ENCODE measurements around the gene MORN3.
"Not testable (repeated sequence)": the region's sequence is repeated elsewhere in the genome, so short reads cannot be mapped to it uniquely, and the experiment has no call there.

Gene MORN3

GRCh38 chr12:121669521-121669900, at the start of gene MORN3:
MORN3 (minus strand) TSS chr12:121669654; CDS start chr12:121669483, 171 bp downstream.
- DNase-seq = no peak

- peak; percentile 74 for DNase-seq
Observed at GRCh38 chr12:121718653-121719239, 49.3 kb upstream of the MORN3 start.

- no peak for DNase-seq
Observed at GRCh38 chr12:121717041-121717699, 47.7 kb upstream of the MORN3 start.

- no peak for DNase-seq
Observed at GRCh38 chr12:121715862-121716435, 46.5 kb upstream of the MORN3 start.

- DNase-seq = not testable (repeated sequence)
Observed at GRCh38 chr12:121715055-121715454, 45.6 kb upstream of the MORN3 start.

GRCh38 chr12:121713793-121714192, 44.3 kb upstream of the MORN3 start:
- DNase-seq = no peak

GRCh38 chr12:121713257-121713777, 43.9 kb upstream of the MORN3 start:
- DNase-seq = no peak

- DNase-seq = no peak
Observed at GRCh38 chr12:121712461-121713256, 43.2 kb upstream of the MORN3 start, which contains the start of gene TMEM120B. TMEM120B (plus strand) TSS chr12:121712752; CDS start chr12:121712896, 144 bp downstream.

GRCh38 chr12:121712190-121712460, 42.7 kb upstream of the MORN3 start:
- DNase-seq = peak; percentile 16

- DNase-seq = no peak
Observed at GRCh38 chr12:121711361-121712189, 42.1 kb upstream of the MORN3 start.

- no peak for DNase-seq
Observed at GRCh38 chr12:121709478-121709961, 40.1 kb upstream of the MORN3 start.

GRCh38 chr12:121709064-121709424, 39.6 kb upstream of the MORN3 start:
- not testable (repeated sequence) for DNase-seq

GRCh38 chr12:121708313-121709063, 39.0 kb upstream of the MORN3 start:
- DNase-seq = no peak

GRCh38 chr12:121705514-121705913, 36.1 kb upstream of the MORN3 start:
- no peak for DNase-seq

- DNase-seq = no peak
Observed at GRCh38 chr12:121702944-121703343, 33.5 kb upstream of the MORN3 start.

GRCh38 chr12:121701667-121702277, 32.3 kb upstream of the MORN3 start:
- no peak for DNase-seq

- DNase-seq = not testable (repeated sequence)
Observed at GRCh38 chr12:121697861-121698260, 28.4 kb upstream of the MORN3 start.

- no peak for DNase-seq
Observed at GRCh38 chr12:121697093-121697698, 27.7 kb upstream of the MORN3 start.

- no peak for DNase-seq
Observed at GRCh38 chr12:121693155-121693687, 23.8 kb upstream of the MORN3 start.

- not testable (repeated sequence) for DNase-seq
Observed at GRCh38 chr12:121692744-121693143, 23.3 kb upstream of the MORN3 start.
